ENCODE measurements around the gene TLR6.
"Not testable (repeated sequence)": the region's sequence is repeated elsewhere in the genome, so short reads cannot be mapped to it uniquely, and the experiment has no call there.

Gene TLR6

DNA sequence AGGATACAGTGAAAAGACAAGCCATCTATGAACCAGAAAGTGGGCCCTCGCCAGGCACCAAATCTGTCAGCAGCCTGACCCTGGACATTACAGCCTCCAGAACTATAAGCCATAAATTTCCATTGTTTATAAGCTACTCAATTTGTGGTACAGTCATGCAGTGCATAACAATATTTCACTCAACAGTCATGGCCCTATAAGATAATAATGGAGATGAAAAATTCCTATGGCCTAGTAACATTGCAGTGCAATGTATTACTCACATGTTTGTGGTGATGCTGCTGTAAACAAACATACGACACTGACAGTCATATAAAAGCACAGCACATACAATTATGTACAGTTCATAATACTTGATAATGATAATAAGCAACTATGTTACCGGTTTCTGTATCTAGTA lies 34.9 kb downstream of the TLR6 start:
- no peak for DNase-seq

GRCh38 chr4:38820329-38821061 lies 36.1 kb downstream of the TLR6 start:
- no peak for DNase-seq

DNA sequence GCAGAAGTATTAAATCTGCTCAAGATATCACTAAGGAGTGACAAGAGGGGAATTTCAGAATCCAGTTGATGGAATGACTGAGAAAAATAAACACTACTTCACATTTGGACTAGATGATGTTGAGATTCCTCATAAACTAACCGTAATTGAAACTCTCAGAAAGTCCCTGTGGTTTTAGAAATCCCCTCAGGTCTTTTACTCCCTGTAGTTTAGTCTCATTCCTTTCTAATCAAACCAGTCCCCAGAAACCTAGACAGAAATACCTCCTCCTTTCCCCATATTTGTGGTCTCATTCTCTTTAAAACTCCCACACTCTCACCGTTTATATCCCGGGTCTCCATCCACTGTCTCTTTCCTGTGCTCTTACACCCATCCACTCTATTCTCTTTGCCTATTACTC lies 37.0 kb downstream of the TLR6 start:
- no peak for DNase-seq

- DNase-seq = no peak
Measured at GRCh38 chr4:38818441-38818976, 38.1 kb downstream of the TLR6 start.

GRCh38 chr4:38815885-38816782 lies 40.5 kb downstream of the TLR6 start:
- DNase-seq = no peak

GRCh38 chr4:38814386-38814785 lies 42.2 kb downstream of the TLR6 start:
- DNase-seq = no peak

DNA sequence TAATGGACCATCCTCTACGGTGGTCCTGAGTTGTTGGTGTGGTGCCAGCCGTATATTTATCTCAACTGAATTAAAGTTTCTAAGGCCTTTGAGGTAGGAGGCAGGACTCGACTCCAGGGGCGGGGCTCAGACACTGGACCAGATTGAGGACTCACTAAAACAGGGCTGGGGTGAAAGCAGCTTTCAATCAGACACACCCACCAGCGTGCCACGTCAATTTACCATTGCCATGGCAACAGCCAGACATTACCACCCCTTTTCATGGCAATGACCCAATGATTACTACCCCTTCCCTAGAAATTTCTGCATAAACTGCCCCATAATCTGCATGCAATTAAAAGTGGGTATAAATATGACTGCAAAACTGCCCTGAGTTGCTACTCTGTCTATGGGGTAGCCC lies 45.3 kb downstream of the TLR6 start:
- no peak for DNase-seq

DNA sequence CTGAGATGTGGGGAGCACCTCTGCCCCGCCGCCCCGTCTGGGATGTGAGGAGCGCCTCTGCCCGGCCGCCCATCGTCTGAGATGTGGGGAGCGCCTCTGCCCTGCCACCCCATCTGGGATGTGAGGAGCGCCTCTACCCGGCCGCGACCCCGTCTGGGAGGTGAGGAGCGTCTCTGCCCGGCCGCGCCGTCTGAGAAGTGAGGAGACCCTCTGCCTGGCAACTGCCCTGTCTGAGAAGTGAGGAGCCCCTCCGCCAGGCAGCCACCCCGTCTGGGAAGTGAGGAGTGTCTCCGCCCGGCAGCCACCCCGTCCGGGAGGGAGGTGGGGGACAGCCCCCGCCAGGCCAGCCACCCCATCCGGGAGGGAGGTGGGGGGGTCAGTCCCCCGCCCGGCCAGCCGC lies 49.2 kb downstream of the TLR6 start:
- DNase-seq = not testable (repeated sequence)

- not testable (repeated sequence) for DNase-seq
Measured at GRCh38 chr4:38806251-38806650, 50.4 kb downstream of the TLR6 start.

DNA sequence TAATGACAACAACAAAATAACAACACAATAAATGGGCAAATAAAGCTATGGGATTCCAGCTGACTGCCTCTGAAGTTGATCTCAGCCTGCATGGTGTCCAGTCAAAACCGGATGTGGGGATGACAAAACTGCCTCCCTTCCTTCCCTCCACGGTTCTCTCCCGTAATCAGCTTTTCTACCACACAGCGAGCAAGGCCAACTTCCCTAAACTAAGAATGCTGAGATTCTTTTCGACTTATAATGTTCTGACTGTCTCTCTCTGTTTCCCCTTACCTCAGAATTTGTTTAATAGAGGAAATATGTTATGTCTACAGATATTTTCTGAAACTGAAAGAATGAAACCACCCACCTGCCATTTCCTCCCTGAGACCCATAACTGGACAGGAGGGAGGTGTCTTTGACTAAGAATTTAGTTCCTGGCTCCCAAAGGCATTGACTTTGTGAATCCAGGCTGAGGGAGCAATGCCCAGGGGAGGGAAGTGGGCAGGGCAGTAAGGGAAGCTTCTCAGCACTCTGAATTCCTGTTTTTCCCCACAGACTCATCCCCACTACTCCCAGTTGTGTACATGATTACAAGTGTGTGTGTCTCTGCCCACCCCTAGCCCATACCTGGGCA lies 51.0 kb downstream of the TLR6 start:
- DNase-seq = no peak

GRCh38 chr4:38804654-38805295 lies 51.8 kb downstream of the TLR6 start, which contains the start of gene TLR1:
Gene TLR1, minus strand, starts transcription at chr4:38804791. Its CDS starts 5,960 bp downstream, at chr4:38798831.
- DNase-seq = peak; percentile 12

- no peak for DNase-seq
Measured at GRCh38 chr4:38803833-38804653, 52.6 kb downstream of the TLR6 start.

GRCh38 chr4:38802561-38803355 lies 53.9 kb downstream of the TLR6 start:
- no peak for DNase-seq

DNA sequence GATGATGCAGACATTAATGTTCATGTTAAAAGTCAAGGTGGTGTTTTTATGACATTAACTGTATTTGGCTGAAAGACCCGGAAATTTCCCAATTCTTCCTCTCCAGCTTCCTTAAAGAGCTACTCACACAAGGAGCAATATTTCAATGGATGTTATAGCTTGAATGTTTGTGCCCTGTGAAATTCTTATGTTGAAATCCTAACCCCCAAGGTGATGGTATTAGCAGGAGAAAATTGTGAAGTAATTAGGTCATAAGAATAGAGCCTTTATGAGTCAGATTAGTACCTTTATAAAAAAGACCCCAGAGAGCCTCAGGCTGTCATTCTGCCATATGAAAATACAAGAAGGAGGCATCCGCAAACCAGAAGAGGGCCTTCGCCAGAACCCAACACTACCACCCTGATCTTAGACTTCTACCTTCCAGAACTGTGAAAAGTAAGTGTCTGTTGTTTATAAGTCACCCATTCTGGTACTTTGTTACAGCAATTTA lies 55.6 kb downstream of the TLR6 start:
- no peak for DNase-seq

DNA sequence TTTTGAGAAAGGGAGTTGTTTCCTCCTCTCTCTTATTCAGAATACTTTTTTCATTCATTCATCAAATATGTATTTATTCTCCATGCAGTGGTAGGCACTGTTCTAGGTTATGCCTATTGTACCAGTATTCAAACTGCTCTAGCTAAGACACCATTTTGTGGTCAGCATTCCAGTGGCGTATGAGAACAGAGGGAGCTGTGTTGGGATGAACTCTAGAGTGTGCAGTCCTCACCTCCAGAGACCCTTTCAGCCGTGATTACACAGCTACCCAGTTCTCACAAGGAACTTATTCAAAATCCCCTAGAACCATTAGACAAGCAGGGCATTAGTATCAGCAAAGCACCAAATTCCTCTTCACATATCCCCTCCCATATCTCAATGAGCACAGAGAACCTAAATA lies 56.3 kb downstream of the TLR6 start:
- DNase-seq = no peak

- DNase-seq = no peak
Measured at GRCh38 chr4:38795087-38795486, 61.5 kb downstream of the TLR6 start.

DNA sequence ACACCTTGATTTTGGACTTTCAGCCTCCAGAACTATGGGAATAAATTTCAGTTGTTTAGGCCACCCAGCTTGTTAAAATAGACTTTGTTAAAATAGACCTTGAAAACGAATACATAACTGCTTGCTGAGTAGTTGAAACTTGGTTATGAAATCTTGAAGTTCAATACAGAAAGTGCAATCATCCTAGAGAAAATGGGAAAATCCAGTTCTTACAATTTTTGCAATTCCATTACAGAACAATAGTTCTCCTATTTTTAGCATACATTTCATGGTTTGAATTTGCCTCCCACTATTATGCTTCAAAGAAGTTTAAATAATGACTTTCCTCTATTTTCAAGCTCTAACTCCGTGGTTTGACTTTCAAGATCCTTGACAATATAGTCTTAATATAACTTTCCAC lies 62.6 kb downstream of the TLR6 start:
- DNase-seq = no peak

GRCh38 chr4:38791010-38791409 lies 65.6 kb downstream of the TLR6 start:
- no peak for DNase-seq

GRCh38 chr4:38788317-38788716 lies 68.3 kb downstream of the TLR6 start:
- no peak for DNase-seq

DNA sequence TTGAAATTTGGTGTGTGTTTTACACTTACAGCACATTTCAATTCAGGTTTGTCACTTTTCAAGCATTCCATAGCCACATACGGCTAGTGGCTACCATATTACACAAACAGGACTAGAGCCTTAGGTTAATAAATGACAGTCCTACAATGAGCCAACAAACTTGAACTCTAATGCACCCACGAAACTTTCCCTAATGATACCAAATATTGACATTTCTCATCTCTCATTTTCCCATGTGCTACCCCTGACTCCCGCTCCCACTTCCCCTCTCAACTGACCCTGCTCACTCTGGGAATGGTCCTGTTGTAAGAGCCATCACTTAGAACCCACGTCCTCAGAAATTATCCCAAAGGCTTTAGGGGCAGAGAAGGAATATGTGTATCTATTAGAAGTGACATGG lies 68.9 kb downstream of the TLR6 start:
- DNase-seq = no peak

DNA sequence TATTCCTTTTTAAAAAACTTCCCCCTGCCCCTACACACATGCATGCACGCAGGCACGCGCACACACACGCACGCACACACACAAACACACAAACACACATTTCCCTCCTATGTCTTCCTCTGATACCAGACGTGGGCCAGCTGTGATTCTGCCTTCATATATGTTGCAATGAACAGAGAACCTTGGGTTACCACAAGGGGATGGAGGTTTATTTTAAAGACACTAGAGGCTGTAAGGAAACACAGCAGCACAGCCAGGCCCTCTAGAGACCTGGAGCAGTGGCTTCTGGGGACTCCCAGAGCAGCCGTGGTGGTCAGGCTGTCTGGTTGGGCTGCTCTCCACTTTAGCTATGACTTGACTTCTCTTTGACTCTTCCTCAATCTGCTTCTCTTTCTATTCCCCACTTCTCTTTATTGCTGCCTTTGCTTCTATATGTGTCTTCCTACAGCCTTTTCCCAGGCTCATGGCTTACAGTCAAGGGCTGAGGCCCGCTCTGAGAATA lies 70.7 kb downstream of the TLR6 start:
- no peak for DNase-seq

All from NCI-H69 (cell line).